C4-2B (cell line): ENCODE measurements around the gene SHKBP1.

ENCODE experiments used
- H3K27ac ChIP-seq: fragments of 450-650 bp; 2 replicates; pipeline ENCODE4 v1.5.1; 2017
- ZFX ChIP-seq: fragments of 450-650 bp; IDR thresholded peaks from 2 replicates; pipeline ENCODE4 v1.6.1; 2017
- TF ChIP-seq, protein P1 (sequence below): fragments of 450-650 bp; conservative IDR thresholded peaks from 2 replicates; pipeline ENCODE4 v1.5.1; 2017; ENCODE audit warnings: mild to moderate bottlenecking

Gene SHKBP1

DNA sequence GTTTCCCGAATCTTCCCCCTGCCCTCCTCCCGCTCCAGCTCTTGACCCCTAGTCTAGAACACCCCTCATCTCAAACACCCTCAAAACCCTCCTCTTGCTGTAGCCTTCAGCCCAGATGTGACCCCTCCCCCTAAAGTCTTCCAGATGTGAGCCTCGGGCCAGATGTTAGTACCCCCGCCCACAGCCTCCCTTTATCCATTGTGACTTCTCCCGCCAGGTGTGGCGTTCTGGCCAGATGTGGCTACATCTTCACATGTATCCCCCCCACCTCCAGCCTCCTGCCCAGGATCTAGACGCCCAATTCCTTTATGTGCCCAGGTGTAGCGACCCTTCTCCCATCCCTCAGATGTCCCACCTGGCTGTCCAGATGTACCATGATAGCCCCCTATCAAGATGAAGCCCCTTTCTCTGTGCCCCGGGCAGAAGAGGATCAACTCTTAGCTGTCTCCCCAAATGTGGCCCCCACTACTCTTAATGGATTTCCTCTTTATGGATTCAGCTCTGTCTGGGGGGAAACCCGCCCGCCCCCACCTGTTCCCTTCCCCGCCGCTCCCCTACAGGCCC is 24.0 kb downstream of the SHKBP1 start:
- TF ChIP-seq, protein P1, sequence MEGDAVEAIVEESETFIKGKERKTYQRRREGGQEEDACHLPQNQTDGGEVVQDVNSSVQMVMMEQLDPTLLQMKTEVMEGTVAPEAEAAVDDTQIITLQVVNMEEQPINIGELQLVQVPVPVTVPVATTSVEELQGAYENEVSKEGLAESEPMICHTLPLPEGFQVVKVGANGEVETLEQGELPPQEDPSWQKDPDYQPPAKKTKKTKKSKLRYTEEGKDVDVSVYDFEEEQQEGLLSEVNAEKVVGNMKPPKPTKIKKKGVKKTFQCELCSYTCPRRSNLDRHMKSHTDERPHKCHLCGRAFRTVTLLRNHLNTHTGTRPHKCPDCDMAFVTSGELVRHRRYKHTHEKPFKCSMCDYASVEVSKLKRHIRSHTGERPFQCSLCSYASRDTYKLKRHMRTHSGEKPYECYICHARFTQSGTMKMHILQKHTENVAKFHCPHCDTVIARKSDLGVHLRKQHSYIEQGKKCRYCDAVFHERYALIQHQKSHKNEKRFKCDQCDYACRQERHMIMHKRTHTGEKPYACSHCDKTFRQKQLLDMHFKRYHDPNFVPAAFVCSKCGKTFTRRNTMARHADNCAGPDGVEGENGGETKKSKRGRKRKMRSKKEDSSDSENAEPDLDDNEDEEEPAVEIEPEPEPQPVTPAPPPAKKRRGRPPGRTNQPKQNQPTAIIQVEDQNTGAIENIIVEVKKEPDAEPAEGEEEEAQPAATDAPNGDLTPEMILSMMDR = no peak
- TF ChIP-seq ZFX = no peak
- no peak overlapping the region for H3K27ac ChIP-seq

- H3K27ac ChIP-seq = no peak within 1 kb of the TSS
- no peak; the same call in 1 of the 2 replicates for TF ChIP-seq ZFX
- TF ChIP-seq, protein P1 = peak; percentile 34
Measured at GRCh38 chr19:40601134-40601974, 24.7 kb downstream of the SHKBP1 start, which contains the start of gene LTBP4. TSS of gene LTBP4 (plus strand) at chr19:40601369. CDS start at chr19:40601388, 19 bp downstream.

- no peak overlapping the region for H3K27ac ChIP-seq
Measured at GRCh38 chr19:40603071-40603388, 26.4 kb downstream of the SHKBP1 start.

DNA sequence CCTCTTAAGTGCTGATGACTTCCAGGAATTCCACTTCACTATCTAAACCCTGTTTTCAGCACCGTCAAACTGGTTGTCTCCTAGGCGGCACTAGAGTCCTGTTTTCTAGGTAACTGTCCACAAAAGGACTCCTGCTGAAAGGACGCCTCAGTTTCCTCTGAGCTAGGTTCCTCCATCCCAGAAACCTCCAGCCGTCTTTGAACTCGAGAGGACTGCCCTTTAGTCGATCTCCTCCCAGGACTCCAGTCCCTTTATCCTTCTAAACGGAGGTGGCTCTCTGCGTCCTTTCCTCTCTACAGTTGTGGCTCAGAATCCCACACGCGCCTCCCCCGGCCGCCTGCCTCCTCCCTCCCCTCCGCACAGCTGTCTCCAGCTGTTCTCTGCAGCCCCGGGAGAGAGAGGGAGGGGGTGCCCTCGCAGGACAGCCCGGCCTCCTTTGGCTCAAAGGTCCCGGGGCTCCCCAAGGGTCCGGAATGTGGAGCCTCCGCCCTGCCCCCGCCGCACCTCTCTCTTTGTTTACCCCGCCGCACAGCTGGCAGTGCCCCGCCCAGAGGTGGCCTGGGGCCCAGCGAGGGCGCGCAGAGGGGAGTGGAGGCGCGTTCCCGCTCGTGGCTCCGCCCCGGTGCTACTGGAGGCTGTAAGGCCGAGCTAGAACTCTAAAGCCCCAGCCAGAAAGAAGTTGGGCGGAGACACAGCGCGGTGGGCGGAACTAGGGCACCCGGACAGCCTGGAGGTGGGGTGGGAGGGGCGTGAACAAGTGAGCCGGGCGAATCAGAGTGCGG is 26.9 kb downstream of the SHKBP1 start:
- H3K27ac ChIP-seq = no peak overlapping the region; the same call in 1 of the 2 replicates
- TF ChIP-seq ZFX = no peak
- TF ChIP-seq, protein P1 = no peak

More at GRCh38 chr19:40603071-40603388, 26.4 kb downstream of the SHKBP1 start:
- TF ChIP-seq, protein P1 = no peak
- TF ChIP-seq ZFX = no peak

DNA sequence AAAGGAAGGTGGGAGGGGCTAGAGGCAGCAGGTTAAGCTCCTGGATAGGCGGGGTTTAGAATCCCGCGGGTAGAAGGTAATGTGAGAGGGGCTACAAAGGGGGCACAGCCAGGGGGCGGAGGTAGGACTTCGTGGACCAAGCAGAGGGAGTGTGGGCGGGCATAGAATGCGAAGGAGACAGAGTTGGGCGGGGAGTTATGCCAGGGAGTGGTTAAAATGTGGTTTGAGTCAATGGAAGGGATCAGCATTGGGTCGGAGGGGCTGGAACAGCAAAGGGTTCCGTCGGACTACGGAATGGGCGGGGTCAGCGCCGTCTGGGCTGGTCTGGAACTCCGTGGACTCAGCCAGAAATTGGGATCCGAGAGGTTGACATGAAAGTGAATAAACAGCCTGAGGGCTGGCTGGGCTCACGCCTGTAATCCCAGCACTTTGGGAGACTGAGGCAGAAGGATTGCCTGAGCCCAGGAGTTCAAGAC is 27.5 kb downstream of the SHKBP1 start:
- no peak for TF ChIP-seq ZFX
- TF ChIP-seq, protein P1 = no peak
- peak overlapping the region; percentile 85 for H3K27ac ChIP-seq

GRCh38 chr19:40604647-40605215 is 28.1 kb downstream of the SHKBP1 start:
- peak overlapping the region; percentile 85 for H3K27ac ChIP-seq
- TF ChIP-seq, protein P1 = no peak
- TF ChIP-seq ZFX = no peak
